RKO (cell line): ENCODE data around the gene TRIP6.
A peak's percentile ranks its signal among the peaks of the same experiment; 100 is the strongest.
"Not testable (repeated sequence)": the region's sequence is repeated elsewhere in the genome, so short reads cannot be mapped to it uniquely, and the experiment has no call there.

Experiments used
- DNase-seq: peaks from one replicate; pipeline ENCODE4 v3.0.0-alpha.2; 2016; ENCODE audit warnings: low spot score

TRIP6 gene

GRCh38 chr7:100891568-100892247 lies 24.5 kb downstream of the TRIP6 start:
- peak; percentile 82 for DNase-seq

GRCh38 chr7:100892364-100893317 lies 25.5 kb downstream of the TRIP6 start:
- DNase-seq, result no peak

GRCh38 chr7:100893318-100893895 lies 26.2 kb downstream of the TRIP6 start:
- no peak for DNase-seq

DNA sequence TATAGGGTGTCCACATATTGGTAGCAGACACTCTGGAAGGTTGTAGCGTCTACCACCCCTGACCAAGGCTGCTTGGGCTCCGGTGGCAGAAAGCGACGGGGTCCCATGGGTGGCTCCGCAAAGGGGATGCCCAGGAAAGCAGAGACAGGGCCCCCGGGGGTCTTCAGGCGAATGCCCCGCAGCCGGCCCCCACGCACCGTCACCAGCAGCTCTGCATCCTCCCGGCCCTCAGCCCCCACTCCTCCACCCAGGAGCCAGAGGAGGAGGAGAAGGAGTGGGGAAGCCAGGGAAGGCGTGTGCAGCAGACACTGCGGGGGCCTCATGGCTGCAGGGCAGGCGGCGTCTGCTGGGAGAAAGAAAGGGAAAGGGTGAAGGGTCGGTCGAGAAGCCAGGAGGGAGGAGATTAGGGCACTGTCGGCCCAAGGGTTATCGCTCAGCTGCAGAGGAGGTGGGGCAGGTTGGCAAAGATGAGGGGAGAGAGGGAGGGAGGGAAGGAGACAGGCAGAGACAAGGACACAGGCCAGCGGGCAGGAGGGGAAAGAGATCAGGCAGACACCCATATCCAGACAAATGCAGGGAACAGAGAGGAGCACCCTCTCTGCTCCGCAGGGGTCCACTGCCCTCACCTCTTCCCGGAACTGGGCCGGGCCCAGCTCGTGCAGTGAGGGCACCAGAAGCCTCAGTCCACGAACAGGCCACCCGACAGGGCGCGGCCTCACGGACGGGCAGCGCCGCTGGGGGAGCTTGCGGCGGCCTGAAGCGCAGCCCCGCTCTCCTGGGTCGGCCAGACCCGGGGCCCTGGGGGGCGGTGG lies 26.9 kb downstream of the TRIP6 start:
- no peak for DNase-seq

- no peak for DNase-seq
Observed at GRCh38 chr7:100894860-100895700, 27.9 kb downstream of the TRIP6 start.

- DNase-seq, result no peak
Observed at GRCh38 chr7:100895701-100895955, 28.4 kb downstream of the TRIP6 start, which contains the start of gene ACHE. Gene ACHE, minus strand, starts transcription at chr7:100895888. Its CDS starts 1,656 bp downstream, at chr7:100894232.

DNA sequence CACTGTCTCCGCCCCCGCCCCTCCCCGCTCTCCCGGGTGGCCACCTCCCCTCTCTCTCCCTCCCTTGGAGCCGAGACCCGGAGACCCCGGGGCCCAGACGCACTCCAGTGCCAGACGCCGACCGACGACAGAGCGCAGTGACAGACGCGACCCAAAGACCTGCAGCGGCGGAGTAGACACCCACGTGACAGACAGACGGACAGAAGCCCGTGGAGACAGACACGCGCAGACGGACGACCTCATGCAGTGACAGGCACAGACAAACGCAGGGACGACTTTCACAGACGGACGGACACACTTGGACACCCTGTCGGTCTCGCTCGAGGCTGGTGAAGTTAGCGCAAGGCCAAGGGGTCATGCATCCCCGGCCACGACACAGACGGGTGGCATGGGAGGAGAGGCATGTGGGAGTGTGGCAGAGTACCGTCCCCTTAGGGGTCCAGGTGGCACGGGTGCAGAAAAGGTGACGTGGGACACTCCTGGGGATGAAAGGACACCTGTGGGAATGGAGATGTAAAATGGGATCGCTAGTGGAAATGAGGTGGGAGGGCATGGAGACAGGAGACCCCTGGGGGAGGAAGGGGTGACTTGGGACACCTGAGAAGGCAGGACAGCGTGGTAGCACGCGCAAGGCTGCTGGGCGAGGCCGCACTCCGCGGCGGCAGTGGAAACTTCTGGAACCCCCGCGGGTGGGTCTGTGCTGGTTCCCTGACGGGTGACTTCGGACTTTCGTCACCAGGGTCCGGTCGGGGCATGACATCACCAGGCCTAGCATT lies 29.0 kb downstream of the TRIP6 start:
- DNase-seq, result no peak

DNA sequence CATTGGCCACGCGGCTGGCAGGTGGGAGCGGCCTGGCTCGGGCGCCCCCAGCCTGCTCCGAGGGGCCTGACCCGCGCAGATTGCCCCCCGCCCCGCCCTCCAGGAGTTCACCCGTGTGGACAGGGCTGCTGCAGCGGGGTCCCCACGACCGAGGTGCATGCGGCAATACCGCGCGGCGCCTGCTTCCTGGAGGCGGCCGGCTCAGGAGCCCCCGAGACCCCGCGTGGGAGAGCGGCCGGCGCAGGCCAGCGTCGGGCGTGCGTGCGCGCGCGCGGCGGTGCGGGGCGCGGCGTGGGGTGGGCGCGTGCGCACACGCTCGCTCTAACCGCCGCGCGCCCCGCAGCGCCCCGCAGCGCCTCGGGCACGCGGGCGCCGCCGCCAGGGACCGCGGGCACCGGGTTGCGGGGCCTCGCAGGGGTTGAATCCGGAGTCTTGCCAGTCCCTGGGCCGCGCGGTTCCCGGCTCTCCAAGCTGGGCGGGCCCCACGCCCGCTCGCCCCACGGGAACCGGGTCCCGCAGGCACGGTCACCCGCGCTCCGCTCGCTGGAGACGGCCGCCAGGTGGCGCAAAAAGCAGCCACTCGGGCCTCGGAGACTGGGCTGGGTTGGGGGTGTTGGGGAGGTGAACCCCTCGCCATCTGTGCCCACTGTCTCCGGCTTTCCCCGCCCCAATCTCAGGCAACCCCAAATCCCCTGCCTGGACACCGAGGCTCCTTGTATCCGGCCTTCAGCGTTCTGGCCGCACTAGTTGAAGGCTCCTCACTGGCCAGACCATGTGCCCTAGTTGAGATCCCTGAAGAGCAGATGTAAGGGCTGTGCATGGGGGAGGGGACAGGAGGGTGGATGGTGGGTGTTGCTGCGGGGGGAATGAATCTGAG lies 29.8 kb downstream of the TRIP6 start:
- no peak for DNase-seq

GRCh38 chr7:100897772-100898454 lies 30.7 kb downstream of the TRIP6 start:
- DNase-seq, result no peak

- DNase-seq, result no peak
Observed at GRCh38 chr7:100899432-100899831, 32.2 kb downstream of the TRIP6 start.

DNA sequence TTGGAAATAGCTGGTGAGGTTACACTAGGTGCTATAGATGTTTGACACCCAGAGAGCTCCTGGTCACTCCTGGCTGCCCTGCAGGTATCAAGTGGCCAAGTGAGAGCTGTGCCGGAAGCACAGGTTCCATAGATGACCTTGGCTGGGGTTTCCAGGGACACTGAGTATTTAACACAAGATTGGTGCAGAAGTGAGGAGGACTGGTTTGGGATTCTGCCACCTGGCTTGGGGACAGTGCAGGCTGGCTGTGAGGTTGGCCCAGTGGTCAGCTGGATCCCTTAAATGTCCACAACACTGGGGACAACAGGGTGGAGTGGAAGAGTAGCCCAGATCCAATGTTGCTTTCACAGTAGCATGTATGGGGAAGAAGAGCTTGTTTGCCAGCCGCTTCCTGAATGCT lies 33.8 kb downstream of the TRIP6 start:
- DNase-seq, result no peak

DNA sequence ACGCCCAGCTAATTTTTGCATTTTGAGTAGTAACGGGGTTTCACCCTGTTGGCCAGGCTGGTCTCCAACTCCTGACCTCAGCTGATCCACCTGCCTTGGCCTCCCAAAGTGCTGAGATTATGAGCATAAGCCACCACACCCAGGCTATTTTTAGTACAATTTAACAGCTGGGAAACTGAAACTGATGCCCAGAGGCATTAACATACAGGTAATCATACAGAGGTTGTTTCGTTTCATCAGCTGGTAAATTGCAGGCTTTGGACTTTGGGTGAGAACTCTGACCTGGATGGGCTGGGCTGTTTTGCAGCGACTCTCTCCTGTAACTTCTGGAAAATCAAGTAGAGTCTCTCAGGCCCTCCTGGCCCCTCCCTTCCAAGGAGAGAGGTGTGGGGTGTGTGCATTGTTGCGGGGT lies 34.7 kb downstream of the TRIP6 start:
- DNase-seq, result no peak

DNA sequence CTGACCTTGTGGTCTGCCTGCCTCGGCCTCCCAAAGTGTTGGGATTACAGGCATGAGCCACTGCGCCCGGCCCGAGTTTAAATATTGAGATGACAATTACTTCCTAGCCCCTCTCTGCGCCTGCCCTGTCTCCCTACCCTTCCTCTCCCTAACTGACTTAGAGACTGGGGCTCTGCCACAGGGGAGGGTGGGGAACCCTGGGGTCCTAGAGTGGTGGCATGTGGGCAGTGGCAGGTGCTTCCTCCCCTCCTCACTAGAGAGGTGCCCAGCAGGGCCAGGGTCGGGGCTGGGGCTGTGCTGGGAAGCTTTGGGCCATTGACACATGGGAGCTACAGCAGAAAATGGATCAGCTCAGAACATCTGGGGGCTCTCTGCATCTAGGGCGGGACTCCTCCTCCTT lies 35.5 kb downstream of the TRIP6 start:
- DNase-seq, result no peak

GRCh38 chr7:100908512-100908911 lies 41.3 kb downstream of the TRIP6 start:
- DNase-seq, result no peak

GRCh38 chr7:100910443-100910842 lies 43.3 kb downstream of the TRIP6 start:
- DNase-seq, result not testable (repeated sequence)

DNA sequence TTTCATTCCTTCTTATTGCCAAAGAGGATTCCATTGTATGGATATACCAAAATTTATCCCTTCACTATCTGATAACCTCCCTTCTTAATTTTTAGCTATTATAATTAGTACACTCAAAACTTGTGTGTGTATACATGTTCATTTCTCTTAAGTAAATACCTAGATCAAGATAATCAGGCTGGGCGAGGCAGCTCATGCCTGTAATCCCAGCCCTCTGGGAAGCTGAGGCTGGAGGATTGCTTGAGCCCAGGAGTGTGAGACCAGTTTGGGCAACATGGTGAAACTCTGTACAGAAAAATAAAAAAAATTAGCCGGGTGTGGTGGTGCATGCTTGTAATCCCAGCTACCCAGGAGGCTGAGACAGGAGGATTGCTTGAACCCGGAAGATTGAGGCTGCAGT lies 44.3 kb downstream of the TRIP6 start:
- no peak for DNase-seq

DNA sequence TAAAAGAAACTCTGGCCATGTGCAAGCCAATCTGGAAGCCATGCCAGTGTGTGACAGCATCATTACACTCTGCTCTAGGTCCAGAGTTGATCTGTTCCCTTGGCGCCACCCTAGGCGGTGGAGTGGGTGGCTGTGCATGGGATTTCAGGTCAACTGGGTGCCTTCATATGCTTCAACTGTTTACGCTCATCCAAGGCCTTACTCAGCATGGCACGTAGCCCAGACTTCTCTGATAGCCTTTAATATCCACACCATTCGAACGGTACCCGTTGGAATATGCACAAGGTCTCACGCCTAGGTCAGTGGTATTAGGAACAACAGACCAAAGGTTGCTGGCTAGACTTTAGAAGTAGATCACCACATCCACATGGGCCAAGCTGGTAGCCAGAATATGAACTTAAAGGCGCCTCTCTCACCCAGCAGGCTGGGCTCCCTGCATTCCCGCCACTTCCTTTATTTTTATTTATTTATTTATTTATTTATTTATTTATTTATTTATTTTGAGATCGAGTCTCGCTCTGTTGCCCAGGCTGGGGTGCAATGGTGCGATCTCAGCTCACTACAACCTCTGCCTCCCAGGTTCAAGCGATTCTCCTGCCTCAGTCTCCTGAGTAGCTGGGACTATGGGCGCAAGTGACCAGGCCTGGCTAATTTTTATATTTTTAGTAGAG lies 47.2 kb downstream of the TRIP6 start:
- no peak for DNase-seq

GRCh38 chr7:100914879-100915447 lies 47.8 kb downstream of the TRIP6 start:
- DNase-seq, result peak; percentile 51
